Smooth muscle cell (in vitro differentiated cells): Measurements from ENCODE around the gene AGBL5. TPM values are rescaled to one million over a fixed set of nuclear protein-coding genes. Genes with fewer than 3 reads are reported as not detected.

Experiments
- DNase-seq: peaks from one replicate; lab custom pipeline; 2025; ENCODE audit not compliant: unreplicated experiment; lab: John Stamatoyannopoulos, UW
- H2AFZ ChIP-seq: fragments of 200-600 bp; sonication (generic); 2 replicates; pipeline ENCODE4 v1.6.0; 2016; ENCODE audit warnings: antibody characterized with exemption, low read depth, mild to moderate bottlenecking
- H3F3A ChIP-seq: fragments of 200-600 bp; sonication (generic); 2 replicates; pipeline ENCODE4 v1.6.0; 2017; ENCODE audit warnings: antibody characterized with exemption, low read depth
- H3K27ac ChIP-seq: fragments of 200-600 bp; sonication (generic); 2 replicates; pipeline ENCODE4 v1.5.1; 2016; ENCODE audit warnings: low read depth, mild to moderate bottlenecking
- H3K27me3 ChIP-seq: fragments of 200-600 bp; sonication (generic); 2 replicates; pipeline ENCODE4 v1.6.1; 2016; ENCODE audit warnings: low read depth, mild to moderate bottlenecking
- H3K36me3 ChIP-seq: fragments of 200-600 bp; sonication (generic); 2 replicates; pipeline ENCODE4 v1.5.1; 2016; ENCODE audit warnings: low read depth
- H3K4me1 ChIP-seq: fragments of 200-600 bp; sonication (generic); 2 replicates; pipeline ENCODE4 v1.5.1; 2016; ENCODE audit warnings: low read depth
- H3K4me2 ChIP-seq: fragments of 200-600 bp; sonication (generic); 2 replicates; pipeline ENCODE4 v1.6.0; 2016; ENCODE audit warnings: mild to moderate bottlenecking
- H3K4me3 ChIP-seq: fragments of 200-600 bp; sonication (generic); 2 replicates; pipeline ENCODE4 v1.5.1; 2016; ENCODE audit warnings: mild to moderate bottlenecking
- H3K79me2 ChIP-seq: fragments of 200-600 bp; sonication (generic); 2 replicates; pipeline ENCODE4 v1.6.0; 2016; ENCODE audit warnings: low read depth, mild to moderate bottlenecking
- H3K9ac ChIP-seq: fragments of 200-600 bp; sonication (generic); 2 replicates; pipeline ENCODE4 v1.6.0; 2016; ENCODE audit warnings: low read depth
- H3K9me3 ChIP-seq: fragments of 200-600 bp; sonication (generic); replicated peaks from 2 replicates; pipeline ENCODE4 v1.5.1; 2016; ENCODE audit warnings: low read depth
- H4K20me1 ChIP-seq: fragments of 200-600 bp; sonication (generic); 2 replicates; pipeline ENCODE4 v1.6.0; 2016; ENCODE audit warnings: low read depth
- WGBS: methylation state at CpG from one replicate; pipeline ENCODE4 v1.1.7; 2016; ENCODE audit warnings: low lambda C conversion rate; 5-methylcytosine and 5-hydroxymethylcytosine counted together
- polyA plus RNA-seq: library from polyadenylated mRNA; unstranded; fragments of >200 nt; fragmentation: Nextera tagmentation; extraction: Ambion mirVana; gene quantifications from 2 replicates; pipeline ENCODE4 v1.2.1, GENCODE V29; 2016
- total RNA-seq: library from RNA; depleted of rRNA; stranded (reverse); fragments of >200 nt; gene quantifications from 2 replicates; pipeline ENCODE4 v1.2.3, GENCODE V29; 2014
- TF ChIP-seq, protein P1 (sequence below): fragments of 200-600 bp; sonication (generic); IDR thresholded peaks from 2 replicates; pipeline ENCODE4 v1.5.1; 2017; ENCODE audit warnings: borderline replicate concordance, mild to moderate bottlenecking, antibody characterized with exemption; ENCODE audit not compliant: insufficient read depth, poor library complexity, severe bottlenecking

AGBL5 gene
- total and polyA plus RNA-seq, 2 experiments from 2014 or later: 13.7 to 17.1 TPM

- H3K27ac ChIP-seq: peak overlapping the region; percentile 61
- peak overlapping the region; percentile 54 for H3K9ac ChIP-seq
Measured at GRCh38 chr2:27086090-27086723, 34.7 kb downstream of the AGBL5 start.

DNA sequence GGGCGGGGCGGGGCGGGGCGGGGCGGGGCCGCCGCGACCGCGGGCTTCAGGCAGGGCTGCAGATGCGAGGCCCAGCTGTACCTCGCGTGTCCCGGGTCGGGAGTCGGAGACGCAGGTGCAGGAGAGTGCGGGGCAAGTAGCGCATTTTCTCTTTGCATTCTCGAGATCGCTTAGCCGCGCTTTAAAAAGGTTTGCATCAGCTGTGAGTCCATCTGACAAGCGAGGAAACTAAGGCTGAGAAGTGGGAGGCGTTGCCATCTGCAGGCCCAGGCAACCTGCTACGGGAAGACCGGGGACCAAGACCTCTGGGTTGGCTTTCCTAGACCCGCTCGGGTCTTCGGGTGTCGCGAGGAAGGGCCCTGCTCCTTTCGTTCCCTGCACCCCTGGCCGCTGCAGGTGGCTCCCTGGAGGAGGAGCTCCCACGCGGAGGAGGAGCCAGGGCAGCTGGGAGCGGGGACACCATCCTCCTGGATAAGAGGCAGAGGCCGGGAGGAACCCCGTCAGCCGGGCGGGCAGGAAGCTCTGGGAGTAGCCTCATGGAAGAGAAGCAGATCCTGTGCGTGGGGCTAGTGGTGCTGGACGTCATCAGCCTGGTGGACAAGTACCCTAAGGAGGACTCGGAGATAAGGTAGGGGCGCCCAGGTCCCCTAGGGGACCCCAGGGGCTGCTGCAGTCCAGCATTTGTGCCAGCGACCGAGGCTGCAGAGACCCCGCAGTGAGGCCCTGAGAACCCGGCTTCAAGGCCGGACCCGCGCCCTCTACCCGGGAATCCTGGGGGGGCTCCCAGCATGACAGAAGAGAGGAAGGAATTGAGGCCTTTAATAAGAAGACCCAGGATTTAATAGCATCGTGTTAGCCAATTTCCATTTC, 35.5 kb downstream of the AGBL5 start, which contains the start of gene KHK:
KHK (plus strand) TSS at position 49 of the 870 bp plus-strand sequence; CDS start at position 537, 488 bp downstream.
- H3K9ac ChIP-seq: peak within 1 kb of the TSS; percentile 54
- TF ChIP-seq, protein P1, sequence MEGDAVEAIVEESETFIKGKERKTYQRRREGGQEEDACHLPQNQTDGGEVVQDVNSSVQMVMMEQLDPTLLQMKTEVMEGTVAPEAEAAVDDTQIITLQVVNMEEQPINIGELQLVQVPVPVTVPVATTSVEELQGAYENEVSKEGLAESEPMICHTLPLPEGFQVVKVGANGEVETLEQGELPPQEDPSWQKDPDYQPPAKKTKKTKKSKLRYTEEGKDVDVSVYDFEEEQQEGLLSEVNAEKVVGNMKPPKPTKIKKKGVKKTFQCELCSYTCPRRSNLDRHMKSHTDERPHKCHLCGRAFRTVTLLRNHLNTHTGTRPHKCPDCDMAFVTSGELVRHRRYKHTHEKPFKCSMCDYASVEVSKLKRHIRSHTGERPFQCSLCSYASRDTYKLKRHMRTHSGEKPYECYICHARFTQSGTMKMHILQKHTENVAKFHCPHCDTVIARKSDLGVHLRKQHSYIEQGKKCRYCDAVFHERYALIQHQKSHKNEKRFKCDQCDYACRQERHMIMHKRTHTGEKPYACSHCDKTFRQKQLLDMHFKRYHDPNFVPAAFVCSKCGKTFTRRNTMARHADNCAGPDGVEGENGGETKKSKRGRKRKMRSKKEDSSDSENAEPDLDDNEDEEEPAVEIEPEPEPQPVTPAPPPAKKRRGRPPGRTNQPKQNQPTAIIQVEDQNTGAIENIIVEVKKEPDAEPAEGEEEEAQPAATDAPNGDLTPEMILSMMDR: no peak
- H3K4me3 ChIP-seq: peak within 1 kb of the TSS; percentile 83
- no peaks in the 10 kb centered on the region for H3K9me3 ChIP-seq
- peak within 1 kb of the TSS; percentile 61 for H3K27ac ChIP-seq
- H2AFZ ChIP-seq: peak within 1 kb of the TSS; percentile 69
- WGBS: 11% methylated on average over 51 of the region's 54 CpGs
- no peaks in the 10 kb centered on the region for H3K36me3 ChIP-seq
- peak within 1 kb of the TSS; percentile 99 for H3K4me2 ChIP-seq
- H4K20me1 ChIP-seq: peaks cover 26% of the 10 kb centered on the region
- no peaks in the 10 kb centered on the region for H3K79me2 ChIP-seq
- no peak for DNase-seq
- peaks cover 15% of the 10 kb centered on the region for H3F3A ChIP-seq
- H3K4me1 ChIP-seq: peaks cover 10% of the 10 kb centered on the region
- no peaks in the 10 kb centered on the region for H3K27me3 ChIP-seq

More at GRCh38 chr2:27086090-27086723, 34.7 kb downstream of the AGBL5 start:
- Histone ChIP-seq H3K36me3 (no peaks in the 10 kb centered on the region), H3K4me3 (peak overlapping the region; percentile 83), H3K4me2 (peak overlapping the region; percentile 99), H2AFZ (peak overlapping the region; percentile 69), H3F3A (peaks cover 15% of the 10 kb centered on the region), H4K20me1 (peaks cover 33% of the 10 kb centered on the region), H3K4me1 (peaks cover 13% of the 10 kb centered on the region), H3K27me3 (no peaks in the 10 kb centered on the region), H3K9me3 (no peaks in the 10 kb centered on the region), H3K79me2 (no peaks in the 10 kb centered on the region)
- TF ChIP-seq, protein P1: peak; percentile 91
- under 1% methylated on average over 49 of the region's 81 CpGs for WGBS
- peak; percentile 95 for DNase-seq

DNA sequence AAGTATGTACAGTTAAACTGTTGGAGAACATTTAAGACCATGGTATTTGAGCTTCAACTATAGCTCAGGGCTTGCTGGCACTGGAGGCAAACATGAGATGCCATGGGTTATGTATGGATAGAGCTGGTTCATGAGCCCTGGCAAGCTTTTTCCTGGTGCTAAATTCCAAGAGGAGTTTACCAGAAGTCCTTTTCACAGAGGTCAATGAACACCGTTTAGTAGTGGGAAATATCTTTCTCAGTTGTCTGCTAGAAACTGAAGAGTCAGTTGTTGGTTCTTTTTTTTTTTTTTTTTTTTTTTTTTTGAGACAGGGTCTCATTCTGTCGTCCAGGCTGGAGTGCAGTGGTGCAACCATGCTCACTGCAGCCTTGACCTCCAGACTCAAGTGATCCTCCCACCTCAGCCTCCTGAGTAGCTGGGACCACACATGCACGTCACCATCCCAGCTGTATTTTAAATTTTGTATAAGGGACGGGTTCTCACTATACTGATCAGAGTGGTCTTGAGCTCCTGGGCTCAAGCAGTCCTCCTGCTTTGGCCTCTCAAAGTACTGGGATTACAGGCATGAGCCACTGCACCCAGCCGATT, 36.4 kb downstream of the AGBL5 start:
- no peak overlapping the region for H3K9ac ChIP-seq
- 91% methylated on average over 5 of the region's 5 CpGs for WGBS
- no peak overlapping the region for H3K4me2 ChIP-seq
- H3K4me3 ChIP-seq: peak overlapping the region; percentile 83
- no peaks in the 10 kb centered on the region for H3K27me3 ChIP-seq
- H3K36me3 ChIP-seq: no peaks in the 10 kb centered on the region
- H3F3A ChIP-seq: peaks cover 15% of the 10 kb centered on the region
- TF ChIP-seq, protein P1: no peak
- peaks cover 10% of the 10 kb centered on the region for H3K4me1 ChIP-seq
- H3K9me3 ChIP-seq: no peaks in the 10 kb centered on the region
- H4K20me1 ChIP-seq: peaks cover 16% of the 10 kb centered on the region
- no peak overlapping the region for H2AFZ ChIP-seq
- no peak for DNase-seq
- no peak overlapping the region for H3K27ac ChIP-seq
- H3K79me2 ChIP-seq: no peaks in the 10 kb centered on the region
